ENCODE measurements around the gene ABHD5.

The ABHD5 gene

GRCh38 chr3:43685921-43686320 lies 4.8 kb upstream of the ABHD5 start:
- in situ Hi-C loops (cut with MboI; ENCODE audit: low sequenced_read_pairs) = no loop called here

- in situ Hi-C loops (cut with MboI; ENCODE audit: low sequenced_read_pairs) = no loop called here
These were observed 4.4 kb upstream of the ABHD5 start for GRCh38 chr3:43686333-43686699.

GRCh38 chr3:43686700-43687498 lies 3.8 kb upstream of the ABHD5 start:
- in situ Hi-C loops (cut with MboI; ENCODE audit: low sequenced_read_pairs) = no loop called here

GRCh38 chr3:43687499-43687811 lies 3.3 kb upstream of the ABHD5 start:
- in situ Hi-C loops (cut with MboI; ENCODE audit: low sequenced_read_pairs) = no loop called here

- in situ Hi-C loops (cut with MboI; ENCODE audit: low sequenced_read_pairs) = no loop called here
These were observed 2.5 kb upstream of the ABHD5 start for GRCh38 chr3:43688245-43688650.

GRCh38 chr3:43689166-43689565 lies 1.6 kb upstream of the ABHD5 start:
- in situ Hi-C loops (cut with MboI; ENCODE audit: low sequenced_read_pairs) = no loop called here

GRCh38 chr3:43689766-43690399 lies 855 bp upstream of the ABHD5 start:
- in situ Hi-C loops (cut with MboI; ENCODE audit: low sequenced_read_pairs) = no loop called here

GRCh38 chr3:43691120-43691995 lies 620 bp downstream of the ABHD5 start:
- in situ Hi-C loops (cut with MboI; ENCODE audit: low sequenced_read_pairs) = no loop called here

- in situ Hi-C loops (cut with MboI; ENCODE audit: low sequenced_read_pairs) = no loop called here
These were observed 1.5 kb downstream of the ABHD5 start for GRCh38 chr3:43692085-43692855.

- in situ Hi-C loops (cut with MboI; ENCODE audit: low sequenced_read_pairs) = no loop called here
These were observed 2.2 kb downstream of the ABHD5 start for GRCh38 chr3:43692971-43693370.

GRCh38 chr3:43693594-43693993 lies 2.9 kb downstream of the ABHD5 start:
- in situ Hi-C loops (cut with MboI; ENCODE audit: low sequenced_read_pairs) = no loop called here

- in situ Hi-C loops (cut with MboI; ENCODE audit: low sequenced_read_pairs) = no loop called here
These were observed 4.7 kb downstream of the ABHD5 start for GRCh38 chr3:43695443-43695842.

- in situ Hi-C loops (cut with MboI; ENCODE audit: low sequenced_read_pairs) = no loop called here
These were observed 5.1 kb downstream of the ABHD5 start for GRCh38 chr3:43695863-43696262.

- in situ Hi-C loops (cut with MboI; ENCODE audit: low sequenced_read_pairs) = no loop called here
These were observed 5.7 kb downstream of the ABHD5 start for GRCh38 chr3:43696441-43696840.

- in situ Hi-C loops (cut with MboI; ENCODE audit: low sequenced_read_pairs) = no loop called here
These were observed 6.1 kb downstream of the ABHD5 start for GRCh38 chr3:43696881-43697280.

- in situ Hi-C loops (cut with MboI; ENCODE audit: low sequenced_read_pairs) = no loop called here
These were observed 9.1 kb downstream of the ABHD5 start for GRCh38 chr3:43699864-43700263.

- in situ Hi-C loops (cut with MboI; ENCODE audit: low sequenced_read_pairs) = no loop called here
These were observed 14.0 kb downstream of the ABHD5 start for GRCh38 chr3:43704697-43705096.

- in situ Hi-C loops (cut with MboI; ENCODE audit: low sequenced_read_pairs) = no loop called here
These were observed 15.6 kb downstream of the ABHD5 start for GRCh38 chr3:43706342-43706741.

- in situ Hi-C loops (cut with MboI; ENCODE audit: low sequenced_read_pairs) = no loop called here
These were observed 16.5 kb downstream of the ABHD5 start for GRCh38 chr3:43707266-43707665.

GRCh38 chr3:43707998-43708397 lies 17.3 kb downstream of the ABHD5 start:
- in situ Hi-C loops (cut with MboI; ENCODE audit: low sequenced_read_pairs) = no loop called here

- in situ Hi-C loops (cut with MboI; ENCODE audit: low sequenced_read_pairs) = no loop called here
These were observed 18.3 kb downstream of the ABHD5 start for GRCh38 chr3:43709022-43709421.
